Ovary (tissue), 3 donors: Measurements from ENCODE around the gene GNAI2.

Source experiments
- CTCF ChIP-seq, 3 donors: fragments of 450-650 bp in 2 of 3; fragments of 200-600 bp in 1 of 3; IDR thresholded peaks; one replicate each; pipeline versions ENCODE4 v1.5.1 to v1.8.0; 2016 to 2022; ENCODE audit warnings: antibody characterized with exemption in 3 of 3, mild to moderate bottlenecking in 1 of 3
- EP300 ChIP-seq: sonication (generic); formaldehyde crosslinking; IDR thresholded peaks from one replicate; pipeline ENCODE4 v1.6.1; 2017; ENCODE audit warnings: antibody characterized with exemption
- donor health status: DM: no; HTN: no; CAD: no.

GRCh38 chr3:50203809-50204803, 31.9 kb upstream of the GNAI2 start:
- no peak for TF ChIP-seq CTCF (IDR thresholded peaks at IDR 0.05)
- TF ChIP-seq EP300 = no peak
